ENCODE measurements around the gene BMP2.

BMP2 gene

GRCh38 chr20:6767536-6768227 is at the start of gene BMP2:
Gene BMP2 (plus strand): TSS chr20:6767686. CDS start chr20:6770127, 2,441 bp downstream.
- no peak for DNase-seq

GRCh38 chr20:6718662-6719368 is 48.7 kb upstream of the BMP2 start:
- DNase-seq: no peak

GRCh38 chr20:6719369-6719721 is 48.1 kb upstream of the BMP2 start:
- no peak for DNase-seq

- DNase-seq: no peak
Observed at GRCh38 chr20:6726761-6727160, 40.7 kb upstream of the BMP2 start.

GRCh38 chr20:6730672-6731328 is 36.7 kb upstream of the BMP2 start:
- no peak for DNase-seq

GRCh38 chr20:6732001-6732447 is 35.5 kb upstream of the BMP2 start:
- no peak for DNase-seq

GRCh38 chr20:6732851-6733250 is 34.6 kb upstream of the BMP2 start:
- no peak for DNase-seq

- DNase-seq: no peak
Observed at GRCh38 chr20:6733965-6734364, 33.5 kb upstream of the BMP2 start.

- no peak for DNase-seq
Observed at GRCh38 chr20:6735942-6736845, 31.3 kb upstream of the BMP2 start.

- DNase-seq: no peak
Observed at GRCh38 chr20:6739406-6739805, 28.1 kb upstream of the BMP2 start.

- DNase-seq: no peak
Observed at GRCh38 chr20:6740096-6740495, 27.4 kb upstream of the BMP2 start.

GRCh38 chr20:6744180-6744579 is 23.3 kb upstream of the BMP2 start:
- DNase-seq: no peak

- no peak for DNase-seq
Observed at GRCh38 chr20:6744805-6745204, 22.7 kb upstream of the BMP2 start.

GRCh38 chr20:6746901-6747609 is 20.4 kb upstream of the BMP2 start:
- DNase-seq: no peak

GRCh38 chr20:6750438-6750837 is 17.0 kb upstream of the BMP2 start:
- DNase-seq: no peak

GRCh38 chr20:6756693-6757595 is 10.5 kb upstream of the BMP2 start:
- DNase-seq: no peak

GRCh38 chr20:6764619-6765018 is 2.9 kb upstream of the BMP2 start:
- DNase-seq: no peak

GRCh38 chr20:6765469-6766058 is 1.9 kb upstream of the BMP2 start:
- DNase-seq: no peak

GRCh38 chr20:6766433-6766832 is 1.1 kb upstream of the BMP2 start:
- no peak for DNase-seq

- no peak for DNase-seq
Observed at GRCh38 chr20:6767126-6767535, 355 bp upstream of the BMP2 start.
